HL-60 (cell line): ENCODE data around the gene KRT39.

ENCODE experiments used
- TF ChIP-seq, protein P1 (sequence below): IDR thresholded peaks from one replicate; pipeline ENCODE4 v1.5.1; 2011; ENCODE audit warnings: low read length, control low read depth, inconsistent platforms; ENCODE audit not compliant: insufficient read depth
- TF ChIP-seq, protein P2 (sequence below): IDR thresholded peaks from 2 replicates; pipeline ENCODE4 v1.6.1; 2012; ENCODE audit warnings: low read depth; ENCODE audit not compliant: insufficient replicate concordance

GRCh38 chr17:40966848-40967247 lies at the start of gene KRT39:
- TF ChIP-seq, protein P1, sequence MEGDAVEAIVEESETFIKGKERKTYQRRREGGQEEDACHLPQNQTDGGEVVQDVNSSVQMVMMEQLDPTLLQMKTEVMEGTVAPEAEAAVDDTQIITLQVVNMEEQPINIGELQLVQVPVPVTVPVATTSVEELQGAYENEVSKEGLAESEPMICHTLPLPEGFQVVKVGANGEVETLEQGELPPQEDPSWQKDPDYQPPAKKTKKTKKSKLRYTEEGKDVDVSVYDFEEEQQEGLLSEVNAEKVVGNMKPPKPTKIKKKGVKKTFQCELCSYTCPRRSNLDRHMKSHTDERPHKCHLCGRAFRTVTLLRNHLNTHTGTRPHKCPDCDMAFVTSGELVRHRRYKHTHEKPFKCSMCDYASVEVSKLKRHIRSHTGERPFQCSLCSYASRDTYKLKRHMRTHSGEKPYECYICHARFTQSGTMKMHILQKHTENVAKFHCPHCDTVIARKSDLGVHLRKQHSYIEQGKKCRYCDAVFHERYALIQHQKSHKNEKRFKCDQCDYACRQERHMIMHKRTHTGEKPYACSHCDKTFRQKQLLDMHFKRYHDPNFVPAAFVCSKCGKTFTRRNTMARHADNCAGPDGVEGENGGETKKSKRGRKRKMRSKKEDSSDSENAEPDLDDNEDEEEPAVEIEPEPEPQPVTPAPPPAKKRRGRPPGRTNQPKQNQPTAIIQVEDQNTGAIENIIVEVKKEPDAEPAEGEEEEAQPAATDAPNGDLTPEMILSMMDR: no peak
- TF ChIP-seq, protein P2, sequence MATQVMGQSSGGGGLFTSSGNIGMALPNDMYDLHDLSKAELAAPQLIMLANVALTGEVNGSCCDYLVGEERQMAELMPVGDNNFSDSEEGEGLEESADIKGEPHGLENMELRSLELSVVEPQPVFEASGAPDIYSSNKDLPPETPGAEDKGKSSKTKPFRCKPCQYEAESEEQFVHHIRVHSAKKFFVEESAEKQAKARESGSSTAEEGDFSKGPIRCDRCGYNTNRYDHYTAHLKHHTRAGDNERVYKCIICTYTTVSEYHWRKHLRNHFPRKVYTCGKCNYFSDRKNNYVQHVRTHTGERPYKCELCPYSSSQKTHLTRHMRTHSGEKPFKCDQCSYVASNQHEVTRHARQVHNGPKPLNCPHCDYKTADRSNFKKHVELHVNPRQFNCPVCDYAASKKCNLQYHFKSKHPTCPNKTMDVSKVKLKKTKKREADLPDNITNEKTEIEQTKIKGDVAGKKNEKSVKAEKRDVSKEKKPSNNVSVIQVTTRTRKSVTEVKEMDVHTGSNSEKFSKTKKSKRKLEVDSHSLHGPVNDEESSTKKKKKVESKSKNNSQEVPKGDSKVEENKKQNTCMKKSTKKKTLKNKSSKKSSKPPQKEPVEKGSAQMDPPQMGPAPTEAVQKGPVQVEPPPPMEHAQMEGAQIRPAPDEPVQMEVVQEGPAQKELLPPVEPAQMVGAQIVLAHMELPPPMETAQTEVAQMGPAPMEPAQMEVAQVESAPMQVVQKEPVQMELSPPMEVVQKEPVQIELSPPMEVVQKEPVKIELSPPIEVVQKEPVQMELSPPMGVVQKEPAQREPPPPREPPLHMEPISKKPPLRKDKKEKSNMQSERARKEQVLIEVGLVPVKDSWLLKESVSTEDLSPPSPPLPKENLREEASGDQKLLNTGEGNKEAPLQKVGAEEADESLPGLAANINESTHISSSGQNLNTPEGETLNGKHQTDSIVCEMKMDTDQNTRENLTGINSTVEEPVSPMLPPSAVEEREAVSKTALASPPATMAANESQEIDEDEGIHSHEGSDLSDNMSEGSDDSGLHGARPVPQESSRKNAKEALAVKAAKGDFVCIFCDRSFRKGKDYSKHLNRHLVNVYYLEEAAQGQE: no peak
